ENCODE results near the gene AFF3. TPM values are rescaled to one million over a fixed set of nuclear protein-coding genes. Genes with fewer than 3 reads are reported as not detected.

AFF3 gene
- total RNA-seq, 1 experiment from 2014 or later, result 0.61 TPM

GRCh38 chr2:99561804-99562203 lies 580.6 kb downstream of the AFF3 start:
- Histone ChIP-seq H2AFZ (ENCODE audit: low read depth, low read length, poor library complexity, severe bottlenecking) (no peak overlapping the region), H3K4me3 (replicated peaks in 1 of 2; ENCODE audit: low read depth in 1 of 2, low read length in 2 of 2) (no peak overlapping the region), H3K9me2 (ENCODE audit: insufficient read depth) (no peaks in the 10 kb centered on the region), H3K4me2 (ENCODE audit: low read length) (no peak overlapping the region), H3K27ac (ENCODE audit: low read depth, low read length) (no peak overlapping the region), H3K4me1 (ENCODE audit: control insufficient read depth in 1 of 2, insufficient read depth in 2 of 2, low read length in 2 of 2) (no peaks in the 10 kb centered on the region), H3K9ac (ENCODE audit: low read length) (no peak overlapping the region), H3K36me3 (ENCODE audit: control insufficient read depth in 1 of 2, insufficient read depth in 2 of 2, low read length in 2 of 2) (no peaks in the 10 kb centered on the region), H4K20me1 (ENCODE audit: insufficient read depth) (no peaks in the 10 kb centered on the region), H3K9me3 (ENCODE audit: control insufficient read depth in 1 of 2, insufficient read depth in 1 of 2, low read depth in 1 of 2, low read length in 2 of 2) (no peaks in the 10 kb centered on the region), H3K27me3 (ENCODE audit: insufficient read depth, low read length) (peaks cover 15% of the 10 kb centered on the region; the same call in 1 of the 2 replicates), H3K79me2 (ENCODE audit: insufficient read depth, low read length) (no peaks in the 10 kb centered on the region)
- BruUV-seq (replicated peaks), result no TSS peak
- CTCF ChIA-PET, result interaction anchor here (1.9 kb wide), 1 partner anchor 257 kb away, joined by 6 read pairs; no protein-coding TSS in a partner anchor
- intact Hi-C loops (cut with micrococcal nuclease), result no loop called here
- no peak for TF ChIP-seq REST (IDR thresholded peaks at IDR 0.05; ENCODE audit: low read depth)
- TF ChIP-seq ELF1 (IDR thresholded peaks at IDR 0.05; ENCODE audit: borderline replicate concordance, low read depth), result no peak
- TF ChIP-seq CEBPB (IDR thresholded peaks at IDR 0.05; ENCODE audit: low read depth), result no peak
- no peak for TF ChIP-seq CBX3 (IDR thresholded peaks at IDR 0.05; ENCODE audit: low read depth)
- TF ChIP-seq FOSL1 (IDR thresholded peaks at IDR 0.05; ENCODE audit: low read depth), result no peak
- TF ChIP-seq MAX (IDR thresholded peaks at IDR 0.05), result no peak
- TF ChIP-seq JUND (IDR thresholded peaks at IDR 0.05), result no peak
- RAD21 ChIA-PET (ENCODE audit: low non-redundant PET in 1 of 2, low total read pairs in 2 of 2, uncharacterized antibody in 2 of 2, unreplicated experiment in 2 of 2), result no interaction called here
- ATAC-seq (no peak), DNase-seq (ENCODE audit: low read depth, low spot score) (no peak)
- POLR2A ChIA-PET, result no interaction called here

All from HCT116 (cell line).